ENCODE results near the gene TMEM132D. TPM values are rescaled to one million over a fixed set of nuclear protein-coding genes. Genes with fewer than 3 reads are reported as not detected.

TMEM132D gene
- total and polyA plus RNA-seq, 2 of the 8 experiments (the other 6 are each of a cell fraction or from before 2014, with no cell fraction given): 3.5 to 10.1 TPM

DNA sequence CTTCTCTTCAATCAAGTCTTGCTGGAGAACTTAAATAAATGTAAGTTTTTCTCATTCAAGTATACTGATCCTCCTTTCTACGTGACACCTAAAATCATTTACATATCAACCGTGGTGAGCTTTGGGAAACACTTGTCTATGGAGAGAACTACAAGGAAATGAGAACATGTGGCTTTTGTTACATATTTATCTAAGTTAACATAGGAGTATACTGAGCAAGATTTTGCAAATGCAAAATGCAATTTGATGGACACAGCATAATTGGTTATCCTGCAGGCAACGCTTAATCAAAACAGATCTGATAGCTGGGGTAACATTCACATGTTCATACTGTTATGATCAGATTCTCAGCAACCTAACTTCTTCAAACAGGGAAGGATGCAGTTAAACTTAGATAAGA lies 376.3 kb downstream of the TMEM132D start:
- Histone ChIP-seq H3K4ac (replicated peaks; ENCODE audit: insufficient read length, low read depth, low read length) (no peak overlapping the region), H2BK20ac (ENCODE audit: low read length) (no peak overlapping the region), H3K36me3 (ENCODE audit: control insufficient read depth in 2 of 4, insufficient read depth in 4 of 4, low read length in 3 of 4) (no peaks in the 10 kb centered on the region), H3K9me3 (ENCODE audit: insufficient read depth in 2 of 2, low read depth in 1 of 2, low read length in 1 of 2) (no peaks in the 10 kb centered on the region), H3K4me2 (ENCODE audit: insufficient read depth in 1 of 2, low read depth in 2 of 2, low read length in 2 of 2) (no peak overlapping the region), H2BK120ac (replicated peaks; ENCODE audit: low read depth, low read length) (no peak overlapping the region), H3K79me1 (ENCODE audit: low read depth, low read length) (no peaks in the 10 kb centered on the region), H2AK5ac (ENCODE audit: low read depth, low read length) (no peak overlapping the region), H2BK12ac (ENCODE audit: low read depth, low read length) (no peak overlapping the region), H4K20me1 (replicated peaks in 1 of 2; ENCODE audit: control insufficient read depth in 1 of 2, insufficient read depth in 2 of 2, low read length in 2 of 2) (no peaks in the 10 kb centered on the region), H2AFZ (ENCODE audit: low read length) (no peak overlapping the region), H3K4me3 (ENCODE audit: extremely low read depth in 1 of 4, insufficient read depth in 2 of 4, low read depth in 3 of 4, low read length in 4 of 4) (no peak overlapping the region), H2BK5ac (ENCODE audit: low read depth, low read length) (no peak overlapping the region), H3K9ac (replicated peaks in 1 of 4; ENCODE audit: extremely low read depth in 1 of 4, low read depth in 3 of 4, low read length in 3 of 4) (no peak overlapping the region), H4K91ac (replicated peaks; ENCODE audit: insufficient read length, low read length) (no peak overlapping the region), H3K23me2 (ENCODE audit: low read depth, low read length) (no peaks in the 10 kb centered on the region; the same call in 1 of the 2 replicates), H3K27ac (ENCODE audit: low read depth, low read length) (no peak overlapping the region), H4K5ac (ENCODE audit: insufficient read length, low read depth, low read length) (no peak overlapping the region), H3K27me3 (replicated peaks in 1 of 4; ENCODE audit: control insufficient read depth in 3 of 4, extremely low read depth in 1 of 4, insufficient read depth in 3 of 4, low read length in 3 of 4) (no peaks in the 10 kb centered on the region), H3K14ac (ENCODE audit: insufficient read length) (no peak overlapping the region), H3K23ac (ENCODE audit: insufficient read length) (no peak overlapping the region), H3K79me2 (ENCODE audit: control insufficient read depth in 1 of 2, insufficient read depth in 2 of 2, low read length in 2 of 2) (no peaks in the 10 kb centered on the region), H3K56ac (replicated peaks; ENCODE audit: insufficient read length, low read depth, low read length) (no peak overlapping the region), H2BK15ac (ENCODE audit: low read length) (no peak overlapping the region), H4K8ac (ENCODE audit: extremely low read depth, insufficient read depth, low read length) (no peak overlapping the region), H3K18ac (ENCODE audit: extremely low read depth, low read length) (no peak overlapping the region), H3K4me1 (replicated peaks in 1 of 4; ENCODE audit: control insufficient read depth in 3 of 4, insufficient read depth in 4 of 4, low read length in 3 of 4) (peaks cover 2 to 10% (median 4%) of the 10 kb centered on the region in 4 experiments)
- WGBS, 2 experiments (ENCODE audit: extremely low coverage in 1 of 2, insufficient coverage in 1 of 2, insufficient read length in 1 of 2, insufficient replicate concordance in 2 of 2, low coverage in 1 of 2, low lambda C conversion rate in 2 of 2, missing lambda C conversion rate in 1 of 2): 70% methylated on average over 3 of the region's 3 CpGs; no CpG with 5 or more reads in 1 of the 2 experiments
- POLR2A ChIA-PET (ENCODE audit: partially characterized antibody): no interaction called here
- DNase-seq (ENCODE audit: low read depth in 1 of 2, low spot score in 2 of 2): no peak
- FAIRE-seq: no peak
- CTCF ChIA-PET (ENCODE audit: partially characterized antibody): interaction anchor here (1.4 kb wide), 1 partner anchor 9 kb away, joined by 4 read pairs; no protein-coding TSS in a partner anchor
- TF ChIP-seq CEBPB (IDR thresholded peaks at IDR 0.05; ENCODE audit: low read depth, low read length) (no peak), RBBP5 (IDR thresholded peaks at IDR 0.05; ENCODE audit: borderline replicate concordance, low read depth, low read length) (no peak), SP4 (IDR thresholded peaks at IDR 0.05; ENCODE audit: low read length) (no peak), SIRT6 (IDR thresholded peaks at IDR 0.05; ENCODE audit: low read length) (no peak), BRCA1 (IDR thresholded peaks at IDR 0.05; ENCODE audit: low read depth, low read length) (no peak), SUZ12 (IDR thresholded peaks at IDR 0.05; ENCODE audit: low read length) (no peak), KDM4A (IDR thresholded peaks at IDR 0.05; ENCODE audit: low read depth, low read length, severe bottlenecking) (no peak), CREB1 (IDR thresholded peaks at IDR 0.05) (no peak), YY1 (IDR thresholded peaks at IDR 0.05; ENCODE audit: low read depth, low read length) (no peak), SIX5 (IDR thresholded peaks at IDR 0.05; ENCODE audit: low read depth, low read length) (no peak), RAD21 (IDR thresholded peaks at IDR 0.05 in 1 of 2, conservative IDR thresholded peaks at IDR 0.05 in 1 of 2; ENCODE audit: low read depth in 2 of 2, low read length in 2 of 2) (no peak), TBP (IDR thresholded peaks at IDR 0.05; ENCODE audit: low read depth, low read length) (no peak)
- TF ChIP-seq, protein P1, sequence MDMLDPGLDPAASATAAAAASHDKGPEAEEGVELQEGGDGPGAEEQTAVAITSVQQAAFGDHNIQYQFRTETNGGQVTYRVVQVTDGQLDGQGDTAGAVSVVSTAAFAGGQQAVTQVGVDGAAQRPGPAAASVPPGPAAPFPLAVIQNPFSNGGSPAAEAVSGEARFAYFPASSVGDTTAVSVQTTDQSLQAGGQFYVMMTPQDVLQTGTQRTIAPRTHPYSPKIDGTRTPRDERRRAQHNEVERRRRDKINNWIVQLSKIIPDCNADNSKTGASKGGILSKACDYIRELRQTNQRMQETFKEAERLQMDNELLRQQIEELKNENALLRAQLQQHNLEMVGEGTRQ (IDR thresholded peaks at IDR 0.05; ENCODE audit: low read length): no peak
- TF ChIP-seq, protein P2, sequence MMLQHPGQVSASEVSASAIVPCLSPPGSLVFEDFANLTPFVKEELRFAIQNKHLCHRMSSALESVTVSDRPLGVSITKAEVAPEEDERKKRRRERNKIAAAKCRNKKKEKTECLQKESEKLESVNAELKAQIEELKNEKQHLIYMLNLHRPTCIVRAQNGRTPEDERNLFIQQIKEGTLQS (IDR thresholded peaks at IDR 0.05; ENCODE audit: insufficient read depth, low read depth, low read length): no peak

All from H1 (cell line).